ENCODE data around the gene RGS17. TPM values are rescaled to one million over a fixed set of nuclear protein-coding genes. Genes with fewer than 3 reads are reported as not detected.
"Not testable (repeated sequence)": the region's sequence is repeated elsewhere in the genome, so short reads cannot be mapped to it uniquely, and the experiment has no call there.

RGS17 gene
- total RNA-seq, 2 donors from 2014 or later, result 0.18 to 0.37 TPM

- intact Hi-C loops (cut with DNase I), result no loop called here
- no peak for ATAC-seq
- no peak for DNase-seq
Measured at GRCh38 chr6:152980656-152981055, 150.4 kb downstream of the RGS17 start.

- ATAC-seq, result no peak
- intact Hi-C loops (cut with DNase I), result no loop called here
- DNase-seq, result no peak
Measured at GRCh38 chr6:152979116-152979515, 152.0 kb downstream of the RGS17 start.

GRCh38 chr6:152978058-152978457, 153.0 kb downstream of the RGS17 start:
- intact Hi-C loops (cut with DNase I), result no loop called here

GRCh38 chr6:152977556-152977955, 153.5 kb downstream of the RGS17 start:
- no peak for DNase-seq
- intact Hi-C loops (cut with DNase I), result no loop called here
- no peak for ATAC-seq

More at GRCh38 chr6:152978058-152978457, 153.0 kb downstream of the RGS17 start:
- no peak for DNase-seq
- no peak for ATAC-seq

- intact Hi-C loops (cut with DNase I), result no loop called here
- ATAC-seq (no peak), DNase-seq (no peak)
Measured at GRCh38 chr6:152976749-152977148, 154.3 kb downstream of the RGS17 start.

- DNase-seq (no peak), ATAC-seq (no peak)
- intact Hi-C loops (cut with DNase I), result no loop called here
Measured at GRCh38 chr6:152975204-152975915, 155.7 kb downstream of the RGS17 start.

GRCh38 chr6:152973916-152974315, 157.2 kb downstream of the RGS17 start:
- ATAC-seq (no peak), DNase-seq (no peak)
- intact Hi-C loops (cut with DNase I), result no loop called here

GRCh38 chr6:152969688-152970418, 161.2 kb downstream of the RGS17 start:
- no peak for ATAC-seq
- intact Hi-C loops (cut with DNase I), result no loop called here
- no peak for DNase-seq

GRCh38 chr6:152966168-152966894, 164.8 kb downstream of the RGS17 start:
- intact Hi-C loops (cut with DNase I); ATAC-seq; DNase-seq: not testable (repeated sequence)

- DNase-seq (no peak), ATAC-seq (no peak)
- intact Hi-C loops (cut with DNase I), result no loop called here
Measured at GRCh38 chr6:152959333-152959732, 171.7 kb downstream of the RGS17 start.

- no peak for DNase-seq
- no peak for ATAC-seq
- intact Hi-C loops (cut with DNase I), result no loop called here
Measured at GRCh38 chr6:152957796-152958195, 173.3 kb downstream of the RGS17 start.

Other genes with a start within 250 kb of the RGS17 start
- gene FBXO5, start 148.2 kb downstream of the RGS17 start, total RNA-seq, result 1 to 10 TPM; 2.7 to 3.1 TPM
- gene MTRF1L, start 128.6 kb downstream of the RGS17 start, total RNA-seq, result 10 to 100 TPM; 28.3 to 36.1 TPM

All from left cardiac atrium (tissue), 4 donors.